Keratinocyte (primary cell): ENCODE measurements around the gene LRP1B.

ENCODE experiments used
- EZH2 ChIP-seq: IDR thresholded peaks from one replicate; pipeline ENCODE4 v1.6.1; 2012; ENCODE audit warnings: inconsistent platforms, mild to moderate bottlenecking, low read length, moderate library complexity
- TF ChIP-seq, protein P1 (sequence below), 3 experiments: IDR thresholded peaks in 1 of 3; conservative IDR thresholded peaks in 1 of 3; optimal IDR thresholded peaks in 1 of 3; 2 replicates in 2 of 3; 3 replicates in 1 of 3; pipeline versions ENCODE3 to v1.5.1; 2011; ENCODE audit warnings: low read length in 3 of 3, mild to moderate bottlenecking in 3 of 3, moderate library complexity in 2 of 3, control low read depth in 1 of 3, inconsistent platforms in 1 of 3; ENCODE audit not compliant: insufficient read depth in 2 of 3; ENCODE audit errors: extremely low read depth in 1 of 3

DNA sequence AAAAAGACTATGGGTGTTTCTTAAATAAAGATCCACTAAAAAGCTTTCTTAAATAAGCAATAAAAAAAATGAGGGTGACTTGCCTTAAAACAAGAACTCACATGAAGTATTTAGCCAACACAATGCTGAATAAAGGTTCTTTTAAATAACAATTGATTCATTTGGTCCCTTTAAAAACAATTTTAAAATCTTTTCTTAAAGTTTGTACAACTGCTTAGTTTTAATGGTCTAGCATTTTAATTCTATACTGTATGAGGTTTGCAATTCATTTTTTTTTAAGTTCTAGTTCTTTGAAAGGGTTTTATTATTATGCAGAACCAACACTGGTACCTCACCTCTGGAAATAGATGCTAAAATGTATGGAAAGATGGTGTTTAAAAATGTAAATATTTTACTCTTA lies 1017.5 kb downstream of the LRP1B start:
- TF ChIP-seq, protein P1, sequence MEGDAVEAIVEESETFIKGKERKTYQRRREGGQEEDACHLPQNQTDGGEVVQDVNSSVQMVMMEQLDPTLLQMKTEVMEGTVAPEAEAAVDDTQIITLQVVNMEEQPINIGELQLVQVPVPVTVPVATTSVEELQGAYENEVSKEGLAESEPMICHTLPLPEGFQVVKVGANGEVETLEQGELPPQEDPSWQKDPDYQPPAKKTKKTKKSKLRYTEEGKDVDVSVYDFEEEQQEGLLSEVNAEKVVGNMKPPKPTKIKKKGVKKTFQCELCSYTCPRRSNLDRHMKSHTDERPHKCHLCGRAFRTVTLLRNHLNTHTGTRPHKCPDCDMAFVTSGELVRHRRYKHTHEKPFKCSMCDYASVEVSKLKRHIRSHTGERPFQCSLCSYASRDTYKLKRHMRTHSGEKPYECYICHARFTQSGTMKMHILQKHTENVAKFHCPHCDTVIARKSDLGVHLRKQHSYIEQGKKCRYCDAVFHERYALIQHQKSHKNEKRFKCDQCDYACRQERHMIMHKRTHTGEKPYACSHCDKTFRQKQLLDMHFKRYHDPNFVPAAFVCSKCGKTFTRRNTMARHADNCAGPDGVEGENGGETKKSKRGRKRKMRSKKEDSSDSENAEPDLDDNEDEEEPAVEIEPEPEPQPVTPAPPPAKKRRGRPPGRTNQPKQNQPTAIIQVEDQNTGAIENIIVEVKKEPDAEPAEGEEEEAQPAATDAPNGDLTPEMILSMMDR (optimal IDR thresholded peaks at IDR 0.05 in 1 of 3, IDR thresholded peaks at IDR 0.05 in 1 of 3, conservative IDR thresholded peaks at IDR 0.05 in 1 of 3; ENCODE audit: extremely low read depth in 1 of 3, insufficient read depth in 2 of 3, low read length in 3 of 3), result no peak
- TF ChIP-seq EZH2, result no peak
